HepG2 (cell line): ENCODE results near the gene DGKG. TPM values are rescaled to one million over a fixed set of nuclear protein-coding genes. Genes with fewer than 3 reads are reported as not detected.

Source experiments
- ATAC-seq: fragments of 200-7000 bp; cut with Tn5 transposase; 3 replicates; pipeline ENCODE4 v1.9.1; 2020; ENCODE audit warnings: mild to moderate bottlenecking, moderate library complexity
- BruUV-seq: library from RNA; stranded (reverse); fragments of 400-500 nt; replicated peaks from 2 replicates; lab custom pipeline; 2021; lab: Mats Ljungman, UMichigan
- CTCF ChIA-PET: fragments of 300-600 bp; formaldehyde crosslinking; extraction: SDS; loops from one replicate; lab custom pipeline; 2021; ENCODE audit warnings: low total read pairs, inconsistent platforms, low intra/inter-chr PET ratio; lab: Yijun Ruan, JAX
- POLR2A ChIA-PET: fragments of 350-600 bp; sonication (Branson Sonifier 250); formaldehyde crosslinking; loops from one replicate; lab custom pipeline; 2020; ENCODE audit warnings: antibody characterized with exemption, inconsistent platforms; lab: Yijun Ruan, JAX
- DNase-seq: peaks from one replicate; pipeline ENCODE4 v3.0.0-alpha.2; 2015; ENCODE audit warnings: low spot score
- FAIRE-seq: peaks from 3 replicates; lab custom pipeline; 2011; peaks lifted over from hg19 to GRCh38; lab: Jason Lieb, UNC
- H2AFZ ChIP-seq: one replicate; pipeline ENCODE4 v1.6.1; 2011; ENCODE audit warnings: low read length, inconsistent platforms
- H3K27ac ChIP-seq: fragments of 300-600 bp; 3 replicates; pipeline ENCODE4 v1.8.0; 2011; ENCODE audit warnings: mixed run types, mild to moderate bottlenecking, mixed read lengths, low read length, inconsistent platforms; ENCODE audit not compliant: insufficient read depth; ENCODE audit errors: extremely low read length
- H3K27me3 ChIP-seq, 2 experiments: fragments of 200-600 bp in 1 of 2; 2 replicates in 1 of 2; 3 replicates in 1 of 2; pipeline versions ENCODE4 v1.6.0 to v1.8.0; 2011; ENCODE audit warnings: low read length in 2 of 2, mild to moderate bottlenecking in 2 of 2, moderate library complexity in 2 of 2, inconsistent platforms in 1 of 2; ENCODE audit not compliant: insufficient read depth in 2 of 2, control insufficient read depth in 1 of 2
- H3K36me3 ChIP-seq, 2 experiments: fragments of 200-600 bp in 1 of 2; replicated peaks in 1 of 2; 2 replicates in 1 of 2; 3 replicates in 1 of 2; pipeline versions ENCODE4 v1.5.1 to v1.8.0; 2011; ENCODE audit warnings: low read length in 2 of 2, inconsistent platforms in 1 of 2; ENCODE audit not compliant: insufficient read depth in 2 of 2, control insufficient read depth in 1 of 2
- H3K4me1 ChIP-seq: 2 replicates; pipeline ENCODE4 v1.5.1; 2012; ENCODE audit warnings: low read length, inconsistent platforms; ENCODE audit not compliant: insufficient read depth
- H3K4me2 ChIP-seq: 2 replicates; pipeline ENCODE4 v1.6.0; 2011; ENCODE audit warnings: low read depth, low read length, inconsistent platforms
- H3K4me3 ChIP-seq, 3 experiments: fragments of 200-600 bp in 1 of 3; sonication (generic), shearing (Covaris generic) in 1 of 3; replicated peaks in 1 of 3; 2 replicates each; pipeline ENCODE4 v1.5.1; 2011 to 2016; ENCODE audit warnings: low read length in 3 of 3, inconsistent platforms in 2 of 3, low read depth in 2 of 3, mild to moderate bottlenecking in 2 of 3, control low read depth in 1 of 3, mixed read lengths in 1 of 3; ENCODE audit not compliant: insufficient read depth in 1 of 3
- H3K79me2 ChIP-seq: one replicate; pipeline ENCODE4 v1.6.1; 2011; ENCODE audit warnings: low read length, inconsistent platforms; ENCODE audit not compliant: insufficient read depth
- H3K9ac ChIP-seq: 2 replicates; pipeline ENCODE4 v1.6.0; 2011; ENCODE audit warnings: mild to moderate bottlenecking, low read depth, low read length, inconsistent platforms; ENCODE audit not compliant: insufficient read depth
- H3K9me3 ChIP-seq: 2 replicates; pipeline ENCODE4 v1.5.1; 2012; ENCODE audit warnings: mild to moderate bottlenecking, low read length
- H4K20me1 ChIP-seq: 2 replicates; pipeline ENCODE4 v1.6.0; 2011; ENCODE audit warnings: inconsistent platforms, mild to moderate bottlenecking, low read length, moderate library complexity; ENCODE audit not compliant: insufficient read depth
- ARHGAP35 ChIP-seq: sonication (generic); formaldehyde crosslinking; IDR thresholded peaks from 2 replicates; pipeline ENCODE4 v1.9.0; 2022; ENCODE audit warnings: mild to moderate bottlenecking, inconsistent platforms, moderate library complexity, missing genetic modification reagents, borderline replicate concordance
- BRD4 ChIP-seq: sonication (generic); formaldehyde crosslinking; IDR thresholded peaks from 2 replicates; pipeline ENCODE4 v1.4.0; 2020; ENCODE audit warnings: missing genetic modification reagents
- MXD1 ChIP-seq: sonication (generic); formaldehyde crosslinking; IDR thresholded peaks from 2 replicates; pipeline ENCODE4 v1.4.0; 2020; ENCODE audit warnings: mild to moderate bottlenecking, missing genetic modification reagents
- RBAK ChIP-seq: sonication (generic); formaldehyde crosslinking; IDR thresholded peaks from 2 replicates; pipeline ENCODE4 v1.5.1; 2020; ENCODE audit warnings: mild to moderate bottlenecking, missing genetic modification reagents
- RFXAP ChIP-seq: sonication (generic); formaldehyde crosslinking; IDR thresholded peaks from 2 replicates; pipeline ENCODE4 v1.4.0; 2020; ENCODE audit warnings: missing genetic modification reagents, borderline replicate concordance
- SPEN ChIP-seq: sonication (generic); formaldehyde crosslinking; IDR thresholded peaks from 2 replicates; pipeline ENCODE4 v1.5.1; 2020; ENCODE audit warnings: low read depth, mild to moderate bottlenecking, missing genetic modification reagents
- THRA ChIP-seq: sonication (generic); formaldehyde crosslinking; IDR thresholded peaks from 2 replicates; pipeline ENCODE4 v1.4.0; 2020; ENCODE audit warnings: missing genetic modification reagents, borderline replicate concordance
- YEATS4 ChIP-seq: sonication (generic); formaldehyde crosslinking; IDR thresholded peaks from 2 replicates; pipeline ENCODE4 v1.4.0; 2020; ENCODE audit warnings: missing genetic modification reagents, borderline replicate concordance
- ZNF17 ChIP-seq: sonication (generic); formaldehyde crosslinking; IDR thresholded peaks from 2 replicates; pipeline ENCODE4 v1.5.0; 2020; ENCODE audit warnings: mild to moderate bottlenecking, missing genetic modification reagents
- ZNF33A ChIP-seq: sonication (generic); formaldehyde crosslinking; IDR thresholded peaks from 2 replicates; pipeline ENCODE4 v1.5.1; 2020; ENCODE audit warnings: missing genetic modification reagents, mild to moderate bottlenecking, moderate library complexity, borderline replicate concordance
- ZNF773 ChIP-seq: sonication (generic); formaldehyde crosslinking; IDR thresholded peaks from 2 replicates; pipeline ENCODE4 v1.4.0; 2020; ENCODE audit warnings: missing genetic modification reagents, borderline replicate concordance
- WGBS: methylation state at CpG from one replicate; pipeline ENCODE4 v1.1.6; 2017; ENCODE audit warnings: low lambda C conversion rate; 5-methylcytosine and 5-hydroxymethylcytosine counted together
- in situ Hi-C: cut with HindIII; loops from 2 replicates; pipeline ENCODE4 v1.10.0; 2017; ENCODE audit warnings: low pct_unique_long_range_greater_than_20kb; ENCODE audit not compliant: extremely low pct_ligation_motif_present
- intact Hi-C: fragments of 100-400 bp; cut with micrococcal nuclease; formaldehyde crosslinking; loops from one replicate; pipeline ENCODE4 v1.10.0; 2022; ENCODE audit not compliant: unreplicated experiment
- polyA plus RNA-seq, 8 experiments: library from polyadenylated mRNA; depleted of rRNA in 3 of 8; stranded (reverse) in 7 of 8; unstranded in 1 of 8; fragments of >200 nt; fragmentation: Illumina TruSeq in 4 of 8; extraction: Trizol in 4 of 8; gene quantifications; 2 replicates each; pipeline versions ENCODE4 v1.2.1 to v1.2.3, GENCODE V29; 2011 to 2016; ENCODE audit warnings: low read depth in 4 of 8, missing spikeins in 1 of 8, mixed read lengths in 1 of 8; ENCODE audit not compliant: insufficient read depth in 1 of 8
- total RNA-seq, 5 experiments: library from RNA; depleted of rRNA; stranded (reverse); fragments of >200 nt; fragmentation: Illumina TruSeq; extraction: Trizol; gene quantifications; 2 replicates each; pipeline ENCODE4 v1.2.3, GENCODE V29; 2016; ENCODE audit warnings: low read depth in 1 of 5
- TF ChIP-seq, protein P1 (sequence below): sonication (generic); formaldehyde crosslinking; IDR thresholded peaks from 2 replicates; pipeline ENCODE4 v1.4.0; 2020; ENCODE audit warnings: mild to moderate bottlenecking, missing genetic modification reagents
- TF ChIP-seq, protein P2 (sequence below): IDR thresholded peaks from 2 replicates; pipeline ENCODE4 v1.6.1; 2018; ENCODE audit warnings: missing genetic modification reagents
- TF ChIP-seq, protein P3 (sequence below): sonication (generic); formaldehyde crosslinking; IDR thresholded peaks from 2 replicates; pipeline ENCODE4 v1.5.1; 2020; ENCODE audit warnings: missing genetic modification reagents, mild to moderate bottlenecking, borderline replicate concordance

The DGKG gene
- total and polyA plus RNA-seq, 2 of the 13 experiments (the other 11 are each of a cell fraction or from before 2014, with no cell fraction given): 3.8 to 6.2 TPM

DNA sequence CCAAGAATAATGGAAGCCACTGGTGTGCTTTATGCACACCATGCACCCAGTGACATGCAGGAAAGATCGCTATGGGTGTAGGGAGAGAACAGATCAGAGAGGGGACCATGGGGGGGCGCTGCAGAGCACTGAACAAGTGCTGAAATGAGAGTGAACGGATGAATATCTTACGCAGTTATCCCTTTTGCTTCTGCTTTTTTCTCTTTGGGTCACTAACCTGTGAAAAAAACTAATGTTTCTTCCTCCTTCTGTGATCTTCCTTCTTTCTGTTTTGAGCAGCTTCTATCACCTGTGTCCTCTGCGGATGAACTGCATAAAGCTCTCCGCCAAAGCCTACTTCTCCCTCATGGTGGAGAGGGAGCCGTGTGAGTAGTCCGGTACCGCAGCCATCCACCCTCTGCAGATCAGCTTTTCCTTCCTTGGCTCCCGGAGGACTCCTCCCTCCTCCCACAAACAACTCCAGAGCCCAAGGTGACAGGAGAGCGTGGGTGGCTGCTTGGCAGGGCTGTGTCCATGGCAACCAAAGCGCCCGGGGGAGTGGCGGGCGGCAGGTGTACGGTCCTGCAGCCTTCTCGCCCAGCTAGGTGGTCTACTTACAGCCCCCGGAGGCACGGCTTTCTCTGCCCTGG is 106.2 kb downstream of the DGKG start (continued):
- no peak for TF ChIP-seq SPEN (CRISPR knock-in tag)
- no peak for TF ChIP-seq MXD1
- TF ChIP-seq, protein P1, sequence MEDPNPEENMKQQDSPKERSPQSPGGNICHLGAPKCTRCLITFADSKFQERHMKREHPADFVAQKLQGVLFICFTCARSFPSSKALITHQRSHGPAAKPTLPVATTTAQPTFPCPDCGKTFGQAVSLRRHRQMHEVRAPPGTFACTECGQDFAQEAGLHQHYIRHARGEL: no peak
- TF ChIP-seq ARHGAP35 (CRISPR knock-in tag): no peak
- TF ChIP-seq ZNF17 (CRISPR knock-in tag): no peak

- FAIRE-seq (no peak), DNase-seq (no peak), ATAC-seq (no peak)
- POLR2A ChIA-PET: no interaction called here
- H3K79me2 ChIP-seq: no peaks in the 10 kb centered on the region
- H3K36me3 ChIP-seq: no peaks in the 10 kb centered on the region
- no peaks in the 10 kb centered on the region for H3K27me3 ChIP-seq
- CTCF ChIA-PET: interaction anchor here (1.0 kb wide), 1 partner anchor 285 kb away, joined by 4 read pairs; no protein-coding TSS in a partner anchor
- no peak overlapping the region for H3K27ac ChIP-seq
- H3K9me3 ChIP-seq: no peaks in the 10 kb centered on the region
- intact Hi-C loops: no loop called here
- peaks cover 6% of the 10 kb centered on the region; the same call in 1 of the 2 replicates for H3K4me1 ChIP-seq
- H3K4me2 ChIP-seq: no peak overlapping the region
- in situ Hi-C loops: loop anchor here (25.0 kb wide), 1 partner anchor 557 kb away; the partner anchor contains the start of gene RFC4
- BruUV-seq: no TSS peak
- H4K20me1 ChIP-seq: no peaks in the 10 kb centered on the region
- 49% methylated on average over 17 of the region's 17 CpGs for WGBS
- no peak overlapping the region for H3K4me3 ChIP-seq
- no peak overlapping the region for H2AFZ ChIP-seq
- H3K9ac ChIP-seq: no peak overlapping the region
- TF ChIP-seq THRA (CRISPR knock-in tag) (no peak), ZNF773 (no peak), ZNF33A (CRISPR knock-in tag) (no peak), YEATS4 (CRISPR knock-in tag) (no peak), RFXAP (CRISPR knock-in tag) (no peak), RBAK (CRISPR knock-in tag) (no peak), BRD4 (CRISPR knock-in tag) (no peak)
- TF ChIP-seq, protein P2, sequence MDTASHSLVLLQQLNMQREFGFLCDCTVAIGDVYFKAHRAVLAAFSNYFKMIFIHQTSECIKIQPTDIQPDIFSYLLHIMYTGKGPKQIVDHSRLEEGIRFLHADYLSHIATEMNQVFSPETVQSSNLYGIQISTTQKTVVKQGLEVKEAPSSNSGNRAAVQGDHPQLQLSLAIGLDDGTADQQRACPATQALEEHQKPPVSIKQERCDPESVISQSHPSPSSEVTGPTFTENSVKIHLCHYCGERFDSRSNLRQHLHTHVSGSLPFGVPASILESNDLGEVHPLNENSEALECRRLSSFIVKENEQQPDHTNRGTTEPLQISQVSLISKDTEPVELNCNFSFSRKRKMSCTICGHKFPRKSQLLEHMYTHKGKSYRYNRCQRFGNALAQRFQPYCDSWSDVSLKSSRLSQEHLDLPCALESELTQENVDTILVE (CRISPR knock-in tag): no peak
- TF ChIP-seq, protein P3, sequence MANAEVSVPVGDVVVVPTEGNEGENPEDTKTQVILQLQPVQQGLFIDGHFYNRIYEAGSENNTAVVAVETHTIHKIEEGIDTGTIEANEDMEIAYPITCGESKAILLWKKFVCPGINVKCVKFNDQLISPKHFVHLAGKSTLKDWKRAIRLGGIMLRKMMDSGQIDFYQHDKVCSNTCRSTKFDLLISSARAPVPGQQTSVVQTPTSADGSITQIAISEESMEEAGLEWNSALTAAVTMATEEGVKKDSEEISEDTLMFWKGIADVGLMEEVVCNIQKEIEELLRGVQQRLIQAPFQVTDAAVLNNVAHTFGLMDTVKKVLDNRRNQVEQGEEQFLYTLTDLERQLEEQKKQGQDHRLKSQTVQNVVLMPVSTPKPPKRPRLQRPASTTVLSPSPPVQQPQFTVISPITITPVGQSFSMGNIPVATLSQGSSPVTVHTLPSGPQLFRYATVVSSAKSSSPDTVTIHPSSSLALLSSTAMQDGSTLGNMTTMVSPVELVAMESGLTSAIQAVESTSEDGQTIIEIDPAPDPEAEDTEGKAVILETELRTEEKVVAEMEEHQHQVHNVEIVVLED (CRISPR knock-in tag): no peak
Observed at GRCh38 chr3:186254676-186255650, 107.1 kb downstream of the DGKG start.
